BJ (cell line): ENCODE measurements around the gene NOS1AP. TPM values are rescaled to one million over a fixed set of nuclear protein-coding genes. Genes with fewer than 3 reads are reported as not detected.

Experiments
- CTCF ChIA-PET: fragments of 350-600 bp; formaldehyde crosslinking; extraction: SDS; loops from one replicate; lab custom pipeline; 2021; ENCODE audit warnings: antibody characterized with exemption, inconsistent platforms; lab: Yijun Ruan, JAX
- POLR2A ChIA-PET: fragments of 300-600 bp; sonication (Branson Sonifier 250); formaldehyde crosslinking; extraction: SDS; loops from one replicate; lab custom pipeline; 2021; ENCODE audit warnings: antibody characterized with exemption; lab: Charles Lee
- DNase-seq: peaks from one replicate; pipeline ENCODE4 v3.0.0-alpha.2; 2011; ENCODE audit warnings: low read depth
- H3K27me3 ChIP-seq: 2 replicates; pipeline ENCODE4 v1.6.0; 2011; ENCODE audit warnings: low read length; ENCODE audit not compliant: control insufficient read depth, insufficient read depth
- H3K36me3 ChIP-seq: 2 replicates; pipeline ENCODE4 v1.5.1; 2011; ENCODE audit warnings: low read length; ENCODE audit not compliant: control insufficient read depth, insufficient read depth
- H3K4me3 ChIP-seq: 2 replicates; pipeline ENCODE4 v1.5.1; 2011; ENCODE audit warnings: low read depth, mild to moderate bottlenecking, control low read depth, low read length
- polyA plus RNA-seq: library from polyadenylated mRNA; depleted of rRNA; stranded (reverse); fragments of >200 nt; gene quantifications from 2 replicates; pipeline ENCODE4 v1.2.3, GENCODE V29; 2011
- TF ChIP-seq, protein P1 (sequence below): IDR thresholded peaks from 2 replicates; pipeline ENCODE4 v1.5.1; 2011; ENCODE audit warnings: low read depth, mild to moderate bottlenecking, control low read depth, inconsistent platforms, low read length, moderate library complexity; ENCODE audit not compliant: insufficient read depth

The NOS1AP gene
- polyA plus RNA-seq, 1 experiment = 0.50 TPM

DNA sequence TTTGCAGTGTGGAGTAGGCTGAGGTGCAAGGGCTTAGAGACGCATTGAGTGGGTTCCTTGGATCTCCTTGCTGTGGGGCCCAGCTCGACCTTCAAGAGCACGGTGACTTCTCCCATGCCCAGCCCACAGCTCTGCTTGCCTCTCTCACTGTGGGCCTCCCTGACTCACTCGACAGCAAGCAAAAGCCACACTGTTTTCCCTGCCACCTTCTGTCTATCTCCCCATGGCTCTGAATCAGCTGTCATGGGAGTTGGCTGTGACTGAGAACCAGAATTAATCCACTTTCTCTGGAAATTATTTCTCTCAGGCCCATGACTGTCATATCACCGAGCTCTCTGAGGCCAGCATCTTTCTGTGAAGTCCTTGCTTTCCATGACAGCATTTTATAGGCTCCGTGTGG is 140.7 kb downstream of the NOS1AP start:
- TF ChIP-seq, protein P1, sequence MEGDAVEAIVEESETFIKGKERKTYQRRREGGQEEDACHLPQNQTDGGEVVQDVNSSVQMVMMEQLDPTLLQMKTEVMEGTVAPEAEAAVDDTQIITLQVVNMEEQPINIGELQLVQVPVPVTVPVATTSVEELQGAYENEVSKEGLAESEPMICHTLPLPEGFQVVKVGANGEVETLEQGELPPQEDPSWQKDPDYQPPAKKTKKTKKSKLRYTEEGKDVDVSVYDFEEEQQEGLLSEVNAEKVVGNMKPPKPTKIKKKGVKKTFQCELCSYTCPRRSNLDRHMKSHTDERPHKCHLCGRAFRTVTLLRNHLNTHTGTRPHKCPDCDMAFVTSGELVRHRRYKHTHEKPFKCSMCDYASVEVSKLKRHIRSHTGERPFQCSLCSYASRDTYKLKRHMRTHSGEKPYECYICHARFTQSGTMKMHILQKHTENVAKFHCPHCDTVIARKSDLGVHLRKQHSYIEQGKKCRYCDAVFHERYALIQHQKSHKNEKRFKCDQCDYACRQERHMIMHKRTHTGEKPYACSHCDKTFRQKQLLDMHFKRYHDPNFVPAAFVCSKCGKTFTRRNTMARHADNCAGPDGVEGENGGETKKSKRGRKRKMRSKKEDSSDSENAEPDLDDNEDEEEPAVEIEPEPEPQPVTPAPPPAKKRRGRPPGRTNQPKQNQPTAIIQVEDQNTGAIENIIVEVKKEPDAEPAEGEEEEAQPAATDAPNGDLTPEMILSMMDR = no peak
- POLR2A ChIA-PET = no interaction called here
- no peak for DNase-seq
- CTCF ChIA-PET = interaction anchor here (1.2 kb wide), 1 partner anchor 35 kb away, joined by 4 read pairs; no protein-coding TSS in a partner anchor
- H3K36me3 ChIP-seq = no peaks in the 10 kb centered on the region
- H3K27me3 ChIP-seq = peaks cover 1% of the 10 kb centered on the region
- H3K4me3 ChIP-seq = no peak overlapping the region

DNA sequence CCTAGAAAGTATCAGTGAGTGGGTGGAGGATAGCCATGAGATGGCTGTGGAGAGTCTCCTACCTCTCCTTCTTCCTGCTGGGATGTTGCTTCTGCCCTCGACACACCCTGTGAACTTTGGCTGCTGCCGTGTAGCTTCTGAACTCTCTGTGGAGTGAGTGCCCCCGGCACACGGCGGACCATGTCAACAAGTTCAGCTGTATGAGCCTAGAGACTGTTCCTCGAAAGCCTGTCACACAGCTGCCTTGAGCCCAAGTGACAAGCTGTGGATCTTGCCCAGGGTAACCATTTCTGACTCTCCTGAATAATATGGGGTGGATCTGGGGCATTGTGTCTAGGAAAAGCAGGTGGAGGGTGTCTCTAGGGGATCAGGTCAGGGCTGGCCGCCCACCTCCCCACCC is 143.2 kb downstream of the NOS1AP start:
- H3K4me3 ChIP-seq = no peak overlapping the region
- no peaks in the 10 kb centered on the region for H3K36me3 ChIP-seq
- TF ChIP-seq, protein P1 = no peak
- peaks cover 1% of the 10 kb centered on the region for H3K27me3 ChIP-seq
- CTCF ChIA-PET = interaction anchor here (1.1 to 1.2 kb wide), 2 partner anchors 11 to 24 kb away, joined by 3 to 4 read pairs; no protein-coding TSS in a partner anchor
- no peak for DNase-seq
- POLR2A ChIA-PET = no interaction called here

DNA sequence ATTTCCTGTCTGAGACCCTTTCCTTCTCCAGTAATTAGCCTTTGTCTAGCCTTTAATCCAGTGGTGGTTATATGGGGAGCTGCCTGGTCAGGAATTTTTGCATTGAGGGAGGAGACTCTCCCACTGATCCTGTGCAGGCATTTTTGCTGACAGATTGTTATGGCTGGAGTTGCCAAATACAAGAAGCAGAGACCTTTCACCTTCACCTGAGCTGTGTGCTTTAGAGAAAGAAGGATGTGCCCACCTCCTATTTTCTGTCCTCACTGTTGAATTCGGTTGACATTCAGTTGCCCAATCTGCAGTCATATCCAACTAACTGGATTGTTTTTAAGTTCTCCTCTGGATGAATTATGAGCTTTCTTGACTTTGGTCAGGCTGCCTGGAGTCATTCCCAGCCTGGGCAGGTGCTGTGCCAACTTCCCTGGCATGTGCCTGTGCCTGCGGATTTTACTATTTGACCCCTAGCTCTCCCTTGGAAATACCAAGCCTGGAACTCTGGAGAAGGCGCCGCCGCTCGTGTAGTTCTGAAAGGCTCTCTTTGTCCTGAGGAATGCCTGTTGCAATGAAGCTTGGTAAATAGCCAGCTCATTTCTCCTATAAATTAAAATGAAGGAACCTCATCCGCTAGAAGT is 143.9 kb downstream of the NOS1AP start:
- no peaks in the 10 kb centered on the region for H3K36me3 ChIP-seq
- ChIA-PET CTCF (interaction anchor here (0.7 to 1.2 kb wide), 4 partner anchors 11 to 179 kb away, joined by 3 to 4 read pairs (median 4); no protein-coding TSS in a partner anchor), POLR2A (no interaction called here)
- no peak for DNase-seq
- H3K4me3 ChIP-seq = no peak overlapping the region
- TF ChIP-seq, protein P1 = no peak
- peaks cover 1% of the 10 kb centered on the region for H3K27me3 ChIP-seq

DNA sequence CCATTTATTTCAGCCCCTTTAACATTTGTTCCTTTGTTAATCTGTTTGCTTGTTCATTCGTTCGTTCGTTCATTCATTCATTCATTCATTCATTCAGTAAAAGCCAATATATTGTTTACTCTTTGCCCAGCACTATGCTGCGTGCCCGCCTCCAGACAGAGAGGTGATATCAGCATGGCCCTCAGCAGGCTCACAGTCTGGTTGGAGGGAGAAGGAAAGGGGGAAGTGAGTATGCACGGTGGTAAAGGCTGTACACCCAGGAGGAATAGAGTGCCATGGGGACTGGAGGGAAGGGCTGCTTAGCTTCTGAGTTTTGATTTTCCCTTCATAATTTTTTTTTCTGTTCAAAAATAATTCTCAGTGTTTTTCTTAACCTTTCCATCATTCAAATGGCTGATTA is 144.7 kb downstream of the NOS1AP start:
- POLR2A ChIA-PET = no interaction called here
- Histone ChIP-seq H3K36me3 (no peaks in the 10 kb centered on the region), H3K27me3 (peaks cover 1% of the 10 kb centered on the region), H3K4me3 (no peak overlapping the region)
- no peak for DNase-seq
- CTCF ChIA-PET = interaction anchor here (1.1 to 1.2 kb wide), 2 partner anchors 9 to 31 kb away, joined by 3 read pairs; no protein-coding TSS in a partner anchor
- TF ChIP-seq, protein P1 = no peak

DNA sequence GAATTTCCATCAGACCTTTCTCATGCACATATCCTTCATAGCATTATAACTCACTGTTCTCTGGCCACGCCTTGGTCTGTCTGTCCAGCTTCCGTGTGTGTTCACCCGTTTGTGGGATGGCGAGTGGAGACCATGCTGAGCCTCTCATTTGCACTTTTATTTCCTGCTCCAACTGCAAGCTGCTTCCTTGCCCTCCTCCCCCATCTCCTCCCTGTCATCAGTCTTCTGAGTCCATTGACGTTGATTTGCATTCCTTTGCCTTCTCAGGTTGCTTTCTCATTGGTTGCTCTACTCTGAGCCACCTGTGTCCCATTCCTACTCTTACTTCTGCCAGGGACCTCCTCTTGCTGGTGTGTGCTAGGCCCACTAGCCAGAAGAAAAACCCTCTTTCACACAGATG is 146.4 kb downstream of the NOS1AP start:
- no peaks in the 10 kb centered on the region for H3K36me3 ChIP-seq
- TF ChIP-seq, protein P1 = no peak
- ChIA-PET CTCF (interaction anchor here (2.1 kb wide), 1 partner anchor 9 kb away, joined by 5 read pairs; no protein-coding TSS in a partner anchor), POLR2A (no interaction called here)
- no peak for DNase-seq
- H3K4me3 ChIP-seq = no peak overlapping the region
- H3K27me3 ChIP-seq = no peaks in the 10 kb centered on the region
